HEK293 (cell line): ENCODE data around the gene TMEM187.

Source experiments
- HOXA7 ChIP-seq: sonication (generic); formaldehyde crosslinking; IDR thresholded peaks from 2 replicates; pipeline ENCODE4 v1.8.1; 2022; ENCODE audit warnings: missing genetic modification reagents, borderline replicate concordance
- KLF1 ChIP-seq: fragments of 450-650 bp; formaldehyde crosslinking; IDR thresholded peaks from 2 replicates; pipeline ENCODE4 v1.5.1; 2016; ENCODE audit warnings: missing biosample characterization, missing genetic modification characterization
- KLF9 ChIP-seq: fragments of 450-650 bp; formaldehyde crosslinking; IDR thresholded peaks from 2 replicates; pipeline ENCODE4 v1.5.1; 2016; ENCODE audit warnings: missing biosample characterization, missing genetic modification characterization, low read depth
- MYNN ChIP-seq: fragments of 450-650 bp; formaldehyde crosslinking; IDR thresholded peaks from 2 replicates; pipeline ENCODE4 v1.5.1; 2016; ENCODE audit warnings: missing biosample characterization, missing genetic modification characterization, borderline replicate concordance
- REPIN1 ChIP-seq: fragments of 450-650 bp; formaldehyde crosslinking; IDR thresholded peaks from 2 replicates; pipeline ENCODE4 v1.5.1; 2017; ENCODE audit warnings: missing biosample characterization, missing genetic modification characterization, low read depth
- SCRT2 ChIP-seq: fragments of 450-650 bp; formaldehyde crosslinking; IDR thresholded peaks from 2 replicates; pipeline ENCODE4 v1.5.1; 2016; ENCODE audit warnings: missing biosample characterization, missing genetic modification characterization
- SETDB1 ChIP-seq: IDR thresholded peaks from one replicate; pipeline ENCODE4 v1.6.1; 2017; ENCODE audit warnings: mild to moderate bottlenecking, low read length, moderate library complexity, mixed read lengths; ENCODE audit not compliant: insufficient read length
- SP7 ChIP-seq: fragments of 450-650 bp; formaldehyde crosslinking; IDR thresholded peaks from 2 replicates; pipeline ENCODE4 v1.5.1; 2016; ENCODE audit warnings: missing biosample characterization, missing genetic modification characterization
- TRIM28 ChIP-seq: IDR thresholded peaks from 2 replicates; pipeline ENCODE4 v1.6.1; 2011; ENCODE audit warnings: low read length, control low read depth, borderline replicate concordance
- YY1 ChIP-seq: fragments of 450-650 bp; formaldehyde crosslinking; IDR thresholded peaks from 2 replicates; pipeline ENCODE4 v1.5.1; 2018; ENCODE audit warnings: missing biosample characterization, missing genetic modification characterization
- ZBTB48 ChIP-seq: fragments of 450-650 bp; formaldehyde crosslinking; IDR thresholded peaks from 2 replicates; pipeline ENCODE4 v1.5.1; 2016; ENCODE audit warnings: missing biosample characterization, missing genetic modification characterization
- ZFP41 ChIP-seq: fragments of 450-650 bp; formaldehyde crosslinking; IDR thresholded peaks from 2 replicates; pipeline ENCODE4 v1.5.1; 2016; ENCODE audit warnings: missing biosample characterization, missing genetic modification characterization, borderline replicate concordance
- ZNF112 ChIP-seq: fragments of 450-650 bp; formaldehyde crosslinking; IDR thresholded peaks from 2 replicates; pipeline ENCODE4 v1.5.0; 2017; ENCODE audit warnings: missing biosample characterization, missing genetic modification characterization
- ZNF132 ChIP-seq: fragments of 450-650 bp; formaldehyde crosslinking; IDR thresholded peaks from 2 replicates; pipeline ENCODE4 v1.5.1; 2017; ENCODE audit warnings: missing biosample characterization, missing genetic modification characterization, borderline replicate concordance
- ZNF155 ChIP-seq: fragments of 450-650 bp; formaldehyde crosslinking; IDR thresholded peaks from 2 replicates; pipeline ENCODE4 v1.5.1; 2016; ENCODE audit warnings: missing biosample characterization, missing genetic modification characterization
- ZNF157 ChIP-seq: fragments of 450-650 bp; formaldehyde crosslinking; IDR thresholded peaks from 2 replicates; pipeline ENCODE4 v1.5.1; 2016; ENCODE audit warnings: missing biosample characterization, missing genetic modification characterization
- ZNF2 ChIP-seq: fragments of 450-650 bp; formaldehyde crosslinking; IDR thresholded peaks from 2 replicates; pipeline ENCODE4 v1.5.1; 2016; ENCODE audit warnings: missing biosample characterization, missing genetic modification characterization
- ZNF214 ChIP-seq: fragments of 450-650 bp; formaldehyde crosslinking; IDR thresholded peaks from 2 replicates; pipeline ENCODE4 v1.5.1; 2017; ENCODE audit warnings: missing biosample characterization, mild to moderate bottlenecking, missing genetic modification characterization, borderline replicate concordance
- ZNF223 ChIP-seq: fragments of 450-650 bp; formaldehyde crosslinking; IDR thresholded peaks from 2 replicates; pipeline ENCODE4 v1.5.1; 2016; ENCODE audit warnings: missing biosample characterization, missing genetic modification characterization
- ZNF426 ChIP-seq: fragments of 450-650 bp; formaldehyde crosslinking; IDR thresholded peaks from 2 replicates; pipeline ENCODE4 v1.5.1; 2017; ENCODE audit warnings: missing biosample characterization, missing genetic modification characterization, mild to moderate bottlenecking, inconsistent platforms, moderate library complexity
- ZNF48 ChIP-seq: fragments of 450-650 bp; formaldehyde crosslinking; IDR thresholded peaks from 2 replicates; pipeline ENCODE4 v1.5.1; 2016; ENCODE audit warnings: missing biosample characterization, missing genetic modification characterization
- ZNF529 ChIP-seq: fragments of 450-650 bp; formaldehyde crosslinking; IDR thresholded peaks from 2 replicates; pipeline ENCODE4 v1.5.1; 2017; ENCODE audit warnings: missing genetic modification characterization, missing biosample characterization; ENCODE audit not compliant: insufficient replicate concordance
- ZNF600 ChIP-seq: fragments of 450-650 bp; formaldehyde crosslinking; IDR thresholded peaks from 2 replicates; pipeline ENCODE4 v1.5.1; 2016; ENCODE audit warnings: missing biosample characterization, missing genetic modification characterization
- ZNF626 ChIP-seq: fragments of 450-650 bp; sonication (Bioruptor Pico); formaldehyde crosslinking; IDR thresholded peaks from 2 replicates; pipeline ENCODE4 v1.5.1; 2018; ENCODE audit warnings: missing biosample characterization, missing genetic modification characterization, inconsistent platforms
- ZNF677 ChIP-seq: fragments of 450-650 bp; IDR thresholded peaks from 2 replicates; pipeline ENCODE4 v1.5.0; 2018; ENCODE audit warnings: missing biosample characterization, mild to moderate bottlenecking, missing genetic modification characterization, moderate library complexity
- ZNF707 ChIP-seq: fragments of 450-650 bp; formaldehyde crosslinking; IDR thresholded peaks from 2 replicates; pipeline ENCODE4 v1.5.1; 2016; ENCODE audit warnings: missing biosample characterization, missing genetic modification characterization
- ZSCAN16 ChIP-seq: fragments of 450-650 bp; formaldehyde crosslinking; IDR thresholded peaks from 2 replicates; pipeline ENCODE4 v1.5.1; 2016; ENCODE audit warnings: missing biosample characterization, missing genetic modification characterization
- TF ChIP-seq, protein P1 (sequence below): fragments of 450-650 bp; formaldehyde crosslinking; IDR thresholded peaks from 2 replicates; pipeline ENCODE4 v1.5.1; 2016; ENCODE audit warnings: missing biosample characterization, missing genetic modification characterization, borderline replicate concordance
- TF ChIP-seq, protein P2 (sequence below): fragments of 450-650 bp; formaldehyde crosslinking; IDR thresholded peaks from 2 replicates; pipeline ENCODE4 v1.5.1; 2016; ENCODE audit warnings: missing biosample characterization, missing genetic modification characterization, low read depth
- TF ChIP-seq, protein P3 (sequence below): fragments of 450-650 bp; formaldehyde crosslinking; IDR thresholded peaks from 2 replicates; pipeline ENCODE4 v1.5.1; 2017; ENCODE audit warnings: missing biosample characterization, missing genetic modification characterization
- TF ChIP-seq, protein P4 (sequence below): fragments of 450-650 bp; formaldehyde crosslinking; IDR thresholded peaks from 2 replicates; pipeline ENCODE4 v1.5.1; 2016; ENCODE audit warnings: missing biosample characterization, missing genetic modification characterization

The TMEM187 gene

DNA sequence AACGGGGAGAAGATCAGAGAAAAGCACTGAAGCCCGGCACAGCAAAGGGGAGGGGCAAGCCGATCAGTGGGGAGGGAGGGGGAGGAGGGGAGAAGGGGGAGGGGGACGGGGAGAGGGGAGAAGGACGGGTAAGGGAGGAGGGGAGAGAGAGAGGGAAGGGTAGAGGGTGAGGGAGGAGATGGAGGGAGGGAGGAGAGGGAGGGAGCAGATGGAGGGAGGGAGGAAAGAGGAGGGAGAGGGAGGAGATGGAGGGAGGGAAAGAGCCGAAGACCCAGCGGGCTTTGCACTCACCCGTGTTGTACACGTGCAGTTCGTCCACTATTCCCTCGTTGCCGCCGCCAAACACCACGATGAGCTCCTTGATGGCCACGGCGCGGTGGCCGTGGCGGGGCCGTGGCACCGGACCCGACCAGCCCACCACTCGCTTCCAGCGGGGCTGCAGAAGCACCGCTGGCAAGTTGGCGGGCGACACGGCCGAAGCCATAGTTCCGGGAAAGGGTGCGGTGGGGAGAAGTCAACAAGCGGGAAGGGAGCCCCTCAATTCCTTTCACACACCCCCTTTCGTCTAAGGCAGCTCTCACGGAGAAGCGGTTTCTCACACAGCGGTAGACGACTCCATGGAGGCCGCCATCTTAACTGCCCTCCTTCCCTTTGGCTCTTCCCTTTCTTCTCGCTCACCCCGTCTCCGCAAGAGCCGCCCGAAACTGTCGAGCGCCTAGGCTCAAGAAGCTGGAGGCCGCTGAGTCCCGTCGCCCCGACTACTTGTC, 2.0 kb upstream of the TMEM187 start (continued):
- no peak for TF ChIP-seq ZNF529
- TF ChIP-seq YY1 (tag by site-specific recombination) = peak; percentile 100
- peak; percentile 45; the same call in 1 of the 2 replicates for TF ChIP-seq ZNF2
- no peak for TF ChIP-seq SETDB1
- no peak for TF ChIP-seq MYNN
- TF ChIP-seq ZFP41 (tag by site-specific recombination) = no peak
- TF ChIP-seq, protein P1, sequence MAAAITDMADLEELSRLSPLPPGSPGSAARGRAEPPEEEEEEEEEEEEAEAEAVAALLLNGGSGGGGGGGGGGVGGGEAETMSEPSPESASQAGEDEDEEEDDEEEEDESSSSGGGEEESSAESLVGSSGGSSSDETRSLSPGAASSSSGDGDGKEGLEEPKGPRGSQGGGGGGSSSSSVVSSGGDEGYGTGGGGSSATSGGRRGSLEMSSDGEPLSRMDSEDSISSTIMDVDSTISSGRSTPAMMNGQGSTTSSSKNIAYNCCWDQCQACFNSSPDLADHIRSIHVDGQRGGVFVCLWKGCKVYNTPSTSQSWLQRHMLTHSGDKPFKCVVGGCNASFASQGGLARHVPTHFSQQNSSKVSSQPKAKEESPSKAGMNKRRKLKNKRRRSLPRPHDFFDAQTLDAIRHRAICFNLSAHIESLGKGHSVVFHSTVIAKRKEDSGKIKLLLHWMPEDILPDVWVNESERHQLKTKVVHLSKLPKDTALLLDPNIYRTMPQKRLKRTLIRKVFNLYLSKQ (tag by site-specific recombination) = no peak
- no peak for TF ChIP-seq ZNF677 (tag by site-specific recombination)
- TF ChIP-seq ZNF155 = no peak
- TF ChIP-seq ZNF600 (tag by site-specific recombination) = no peak
- no peak for TF ChIP-seq HOXA7 (CRISPR knock-in tag)
- TF ChIP-seq ZNF626 (tag by site-specific recombination) = no peak
- no peak for TF ChIP-seq ZNF112 (tag by site-specific recombination)
- no peak for TF ChIP-seq ZNF132 (tag by site-specific recombination)
- 0 out of 2 replicates have a peak, but pooled peaks have one; percentile 7 for TF ChIP-seq TRIM28
- no peak for TF ChIP-seq ZNF707 (tag by site-specific recombination)
- TF ChIP-seq KLF9 (tag by site-specific recombination) = peak; percentile 28; the same call in 1 of the 2 replicates
- TF ChIP-seq ZNF426 (tag by site-specific recombination) = no peak
- TF ChIP-seq ZNF214 (tag by site-specific recombination) = no peak
- peak; percentile 43; the same call in 1 of the 2 replicates for TF ChIP-seq SP7 (tag by site-specific recombination)
- TF ChIP-seq KLF1 = peak; percentile 19; the same call in 1 of the 2 replicates
- no peak for TF ChIP-seq REPIN1
- no peak for TF ChIP-seq ZNF48 (tag by site-specific recombination)
- TF ChIP-seq, protein P2, sequence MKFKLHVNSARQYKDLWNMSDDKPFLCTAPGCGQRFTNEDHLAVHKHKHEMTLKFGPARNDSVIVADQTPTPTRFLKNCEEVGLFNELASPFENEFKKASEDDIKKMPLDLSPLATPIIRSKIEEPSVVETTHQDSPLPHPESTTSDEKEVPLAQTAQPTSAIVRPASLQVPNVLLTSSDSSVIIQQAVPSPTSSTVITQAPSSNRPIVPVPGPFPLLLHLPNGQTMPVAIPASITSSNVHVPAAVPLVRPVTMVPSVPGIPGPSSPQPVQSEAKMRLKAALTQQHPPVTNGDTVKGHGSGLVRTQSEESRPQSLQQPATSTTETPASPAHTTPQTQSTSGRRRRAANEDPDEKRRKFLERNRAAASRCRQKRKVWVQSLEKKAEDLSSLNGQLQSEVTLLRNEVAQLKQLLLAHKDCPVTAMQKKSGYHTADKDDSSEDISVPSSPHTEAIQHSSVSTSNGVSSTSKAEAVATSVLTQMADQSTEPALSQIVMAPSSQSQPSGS = no peak
- TF ChIP-seq SCRT2 = no peak
- no peak for TF ChIP-seq ZNF223 (tag by site-specific recombination)
- TF ChIP-seq ZSCAN16 (tag by site-specific recombination) = no peak
- TF ChIP-seq, protein P3, sequence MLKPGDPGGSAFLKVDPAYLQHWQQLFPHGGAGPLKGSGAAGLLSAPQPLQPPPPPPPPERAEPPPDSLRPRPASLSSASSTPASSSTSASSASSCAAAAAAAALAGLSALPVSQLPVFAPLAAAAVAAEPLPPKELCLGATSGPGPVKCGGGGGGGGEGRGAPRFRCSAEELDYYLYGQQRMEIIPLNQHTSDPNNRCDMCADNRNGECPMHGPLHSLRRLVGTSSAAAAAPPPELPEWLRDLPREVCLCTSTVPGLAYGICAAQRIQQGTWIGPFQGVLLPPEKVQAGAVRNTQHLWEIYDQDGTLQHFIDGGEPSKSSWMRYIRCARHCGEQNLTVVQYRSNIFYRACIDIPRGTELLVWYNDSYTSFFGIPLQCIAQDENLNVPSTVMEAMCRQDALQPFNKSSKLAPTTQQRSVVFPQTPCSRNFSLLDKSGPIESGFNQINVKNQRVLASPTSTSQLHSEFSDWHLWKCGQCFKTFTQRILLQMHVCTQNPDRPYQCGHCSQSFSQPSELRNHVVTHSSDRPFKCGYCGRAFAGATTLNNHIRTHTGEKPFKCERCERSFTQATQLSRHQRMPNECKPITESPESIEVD = no peak
- TF ChIP-seq ZBTB48 (tag by site-specific recombination) = peak; percentile 13; the same call in 1 of the 2 replicates
- TF ChIP-seq, protein P4, sequence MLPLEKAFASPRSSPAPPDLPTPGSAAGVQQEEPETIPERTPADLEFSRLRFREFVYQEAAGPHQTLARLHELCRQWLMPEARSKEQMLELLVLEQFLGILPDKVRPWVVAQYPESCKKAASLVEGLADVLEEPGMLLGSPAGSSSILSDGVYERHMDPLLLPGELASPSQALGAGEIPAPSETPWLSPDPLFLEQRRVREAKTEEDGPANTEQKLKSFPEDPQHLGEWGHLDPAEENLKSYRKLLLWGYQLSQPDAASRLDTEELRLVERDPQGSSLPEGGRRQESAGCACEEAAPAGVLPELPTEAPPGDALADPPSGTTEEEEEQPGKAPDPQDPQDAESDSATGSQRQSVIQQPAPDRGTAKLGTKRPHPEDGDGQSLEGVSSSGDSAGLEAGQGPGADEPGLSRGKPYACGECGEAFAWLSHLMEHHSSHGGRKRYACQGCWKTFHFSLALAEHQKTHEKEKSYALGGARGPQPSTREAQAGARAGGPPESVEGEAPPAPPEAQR = no peak
- TF ChIP-seq ZNF157 = no peak
